T-helper 2 cell (primary cell): ENCODE results near the gene SLC24A1.

Experiments
- DNase-seq, 5 experiments: peaks; one replicate each; pipeline versions ENCODE4 v3.0.0 to v3.0.0-alpha.2; 2012 to 2022

Gene SLC24A1

GRCh38 chr15:65653801-65654521 is 32.2 kb downstream of the SLC24A1 start:
- no peak for DNase-seq

- no peak for DNase-seq
Observed at GRCh38 chr15:65655026-65655425, 33.3 kb downstream of the SLC24A1 start.

- DNase-seq, result no peak
Observed at GRCh38 chr15:65655457-65655856, 33.7 kb downstream of the SLC24A1 start.

- no peak for DNase-seq
Observed at GRCh38 chr15:65659502-65660052, 37.8 kb downstream of the SLC24A1 start.

- no peak for DNase-seq
Observed at GRCh38 chr15:65660927-65661326, 39.2 kb downstream of the SLC24A1 start.

GRCh38 chr15:65663521-65663920 is 41.8 kb downstream of the SLC24A1 start:
- DNase-seq, result no peak

GRCh38 chr15:65666257-65666656 is 44.5 kb downstream of the SLC24A1 start:
- no peak for DNase-seq

- DNase-seq, result no peak
Observed at GRCh38 chr15:65675551-65675950, 53.8 kb downstream of the SLC24A1 start.

- DNase-seq, result no peak
Observed at GRCh38 chr15:65676123-65676522, 54.4 kb downstream of the SLC24A1 start.

- no peak for DNase-seq
Observed at GRCh38 chr15:65680544-65680943, 58.8 kb downstream of the SLC24A1 start.

GRCh38 chr15:65682404-65682911 is 60.7 kb downstream of the SLC24A1 start:
- no peak for DNase-seq

GRCh38 chr15:65688462-65688861 is 66.7 kb downstream of the SLC24A1 start:
- DNase-seq, result peak in 1 of 5 experiments; percentile 33

- no peak for DNase-seq
Observed at GRCh38 chr15:65690173-65690572, 68.4 kb downstream of the SLC24A1 start.

- no peak for DNase-seq
Observed at GRCh38 chr15:65690778-65691177, 69.0 kb downstream of the SLC24A1 start.

GRCh38 chr15:65695081-65695480 is 73.3 kb downstream of the SLC24A1 start:
- DNase-seq, result no peak
